GM13977 (cell line): ENCODE results near the gene GALNT15.

Experiments
- DNase-seq: peaks from one replicate; pipeline ENCODE4 v3.0.0; 2012; ENCODE audit warnings: low spot score
- in situ Hi-C: fragments of 300-500 bp; cut with MboI; formaldehyde crosslinking; loops from one replicate; pipeline ENCODE4 v1.12.0; 2022; ENCODE audit warnings: low sequenced_read_pairs, low pct_unique_long_range_greater_than_20kb, mixed read lengths, inconsistent platforms; ENCODE audit not compliant: unreplicated experiment
- TF ChIP-seq, protein P1 (sequence below): IDR thresholded peaks from 2 replicates; pipeline ENCODE4 v1.5.1; 2012; ENCODE audit warnings: mild to moderate bottlenecking, control low read depth; ENCODE audit not compliant: insufficient read depth; ENCODE audit errors: extremely low read depth, missing control alignments

Gene GALNT15

DNA sequence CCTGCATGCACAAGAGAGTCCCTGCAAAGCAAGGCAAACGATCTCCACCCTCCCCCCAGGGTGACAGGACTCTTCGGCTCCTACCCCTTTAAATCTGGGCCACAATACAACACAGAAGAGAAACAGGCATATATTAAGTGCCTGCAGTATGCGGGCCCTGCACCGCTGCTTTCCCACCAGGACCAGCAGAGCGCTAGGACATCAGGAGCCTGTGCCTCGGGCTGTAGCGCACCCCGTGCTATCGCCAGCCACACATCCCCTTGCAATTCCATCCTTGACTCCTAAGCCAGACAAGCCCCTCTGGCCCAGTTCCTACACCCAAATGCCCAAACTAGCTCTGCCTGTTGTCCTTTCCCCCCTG is 4.1 kb downstream of the GALNT15 start:
- in situ Hi-C loops = no loop called here
- DNase-seq = no peak
- TF ChIP-seq, protein P1, sequence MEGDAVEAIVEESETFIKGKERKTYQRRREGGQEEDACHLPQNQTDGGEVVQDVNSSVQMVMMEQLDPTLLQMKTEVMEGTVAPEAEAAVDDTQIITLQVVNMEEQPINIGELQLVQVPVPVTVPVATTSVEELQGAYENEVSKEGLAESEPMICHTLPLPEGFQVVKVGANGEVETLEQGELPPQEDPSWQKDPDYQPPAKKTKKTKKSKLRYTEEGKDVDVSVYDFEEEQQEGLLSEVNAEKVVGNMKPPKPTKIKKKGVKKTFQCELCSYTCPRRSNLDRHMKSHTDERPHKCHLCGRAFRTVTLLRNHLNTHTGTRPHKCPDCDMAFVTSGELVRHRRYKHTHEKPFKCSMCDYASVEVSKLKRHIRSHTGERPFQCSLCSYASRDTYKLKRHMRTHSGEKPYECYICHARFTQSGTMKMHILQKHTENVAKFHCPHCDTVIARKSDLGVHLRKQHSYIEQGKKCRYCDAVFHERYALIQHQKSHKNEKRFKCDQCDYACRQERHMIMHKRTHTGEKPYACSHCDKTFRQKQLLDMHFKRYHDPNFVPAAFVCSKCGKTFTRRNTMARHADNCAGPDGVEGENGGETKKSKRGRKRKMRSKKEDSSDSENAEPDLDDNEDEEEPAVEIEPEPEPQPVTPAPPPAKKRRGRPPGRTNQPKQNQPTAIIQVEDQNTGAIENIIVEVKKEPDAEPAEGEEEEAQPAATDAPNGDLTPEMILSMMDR = no peak

DNA sequence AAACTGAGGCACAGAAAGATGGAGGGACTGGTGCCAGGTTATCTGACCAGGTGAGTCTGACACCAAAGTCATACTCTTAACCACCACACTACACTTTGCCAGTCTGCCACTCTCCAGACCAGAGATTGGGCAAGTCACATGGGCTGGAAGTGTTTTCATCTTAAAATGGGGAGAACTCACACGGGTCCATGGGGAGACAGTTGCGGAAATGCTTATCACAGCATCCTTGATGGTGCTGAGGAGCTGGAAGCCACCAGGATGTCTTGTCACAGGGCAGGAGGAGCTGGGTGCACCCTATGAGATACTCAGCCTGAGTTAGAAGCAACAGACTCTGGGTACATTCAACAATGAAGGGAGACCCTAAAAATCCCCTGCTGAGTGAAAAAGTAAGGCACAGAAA is 4.8 kb downstream of the GALNT15 start:
- TF ChIP-seq, protein P1 = no peak
- in situ Hi-C loops = no loop called here
- DNase-seq = no peak

DNA sequence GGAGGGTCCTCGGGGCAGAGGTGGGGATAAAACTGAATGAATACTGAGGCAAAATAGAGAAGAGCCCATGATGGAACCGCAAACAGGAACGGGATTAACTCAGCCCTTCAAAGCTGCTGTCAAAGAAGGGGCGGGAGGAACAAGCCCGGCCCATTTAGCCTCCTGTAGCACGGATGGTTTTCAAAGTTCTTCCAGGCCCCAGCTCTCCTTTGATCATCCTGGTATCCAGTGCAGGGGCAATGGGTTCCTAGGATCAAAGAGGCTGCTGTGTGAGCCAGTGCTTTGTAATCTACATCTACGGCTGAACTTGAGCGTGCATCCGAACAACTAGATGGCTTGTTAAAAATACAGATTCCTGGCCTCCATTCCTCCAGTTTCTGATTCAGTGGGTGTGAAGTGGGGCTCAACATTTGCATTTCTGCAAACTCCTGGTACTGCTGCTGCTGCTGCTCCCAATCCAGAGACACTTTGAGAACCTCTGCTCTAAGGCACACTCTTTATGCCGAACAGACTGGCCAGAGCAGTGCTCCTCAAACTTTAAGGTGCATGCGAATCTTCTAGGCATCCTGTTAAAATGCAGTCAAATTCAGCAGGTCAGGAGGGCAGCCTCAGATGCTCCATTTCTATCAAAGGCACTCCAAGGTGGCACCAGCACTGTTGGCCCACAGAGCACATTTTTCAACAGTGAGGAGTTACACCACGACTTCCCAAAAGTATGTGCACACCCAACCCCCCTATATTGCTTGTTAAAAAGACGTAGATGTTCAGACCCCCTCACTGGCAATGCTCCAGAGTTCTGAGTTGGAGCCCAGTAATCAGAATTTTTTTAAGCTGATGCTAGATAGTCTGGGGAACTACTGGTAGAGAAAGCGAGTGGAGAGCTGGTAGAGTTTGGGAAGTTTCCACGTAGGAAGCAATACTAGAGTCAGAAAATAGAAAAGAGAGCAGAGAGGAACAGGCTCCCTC is 5.6 kb downstream of the GALNT15 start:
- TF ChIP-seq, protein P1 = no peak
- in situ Hi-C loops = no loop called here
- DNase-seq = no peak

DNA sequence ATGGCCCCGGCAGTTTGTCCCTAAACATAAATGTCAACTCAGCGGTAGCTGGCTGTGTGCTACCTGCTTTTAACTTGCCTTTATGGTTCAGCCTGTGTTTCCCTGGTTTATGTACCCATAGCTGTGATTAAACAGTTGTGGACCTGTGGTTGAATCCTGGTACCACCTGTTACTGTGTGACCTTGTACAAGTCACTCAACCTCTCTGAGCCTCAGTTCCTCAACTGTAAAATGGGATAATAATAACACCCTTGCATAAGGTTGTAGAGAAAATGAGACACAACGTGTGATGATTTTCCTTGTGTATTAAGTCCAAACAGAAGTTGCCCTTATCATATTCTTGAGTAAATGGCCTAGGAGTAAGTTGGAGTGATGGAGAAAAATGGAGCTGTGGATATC is 6.3 kb downstream of the GALNT15 start:
- in situ Hi-C loops = no loop called here
- no peak for DNase-seq
- TF ChIP-seq, protein P1 = no peak

DNA sequence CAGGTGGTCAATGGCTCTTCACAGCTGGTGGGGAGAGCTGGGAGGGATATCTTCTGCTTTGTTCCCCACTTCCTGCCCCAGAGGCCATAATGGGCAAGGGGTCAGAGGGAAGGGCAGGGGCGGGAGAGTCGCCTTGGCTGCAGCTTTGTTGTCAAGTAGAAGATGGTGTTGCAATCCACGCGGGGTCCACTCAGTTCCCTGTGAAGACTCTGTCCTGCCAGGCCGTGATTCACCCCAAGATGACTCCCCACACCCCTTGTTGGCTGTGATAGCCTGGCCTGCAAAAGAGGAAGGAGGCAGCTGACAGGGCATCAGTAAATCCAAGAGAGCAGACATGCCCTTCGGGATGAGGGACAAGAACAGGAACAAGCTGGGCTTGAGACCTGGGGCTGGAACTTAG is 6.9 kb downstream of the GALNT15 start:
- no peak for DNase-seq
- in situ Hi-C loops = no loop called here
- TF ChIP-seq, protein P1 = no peak

DNA sequence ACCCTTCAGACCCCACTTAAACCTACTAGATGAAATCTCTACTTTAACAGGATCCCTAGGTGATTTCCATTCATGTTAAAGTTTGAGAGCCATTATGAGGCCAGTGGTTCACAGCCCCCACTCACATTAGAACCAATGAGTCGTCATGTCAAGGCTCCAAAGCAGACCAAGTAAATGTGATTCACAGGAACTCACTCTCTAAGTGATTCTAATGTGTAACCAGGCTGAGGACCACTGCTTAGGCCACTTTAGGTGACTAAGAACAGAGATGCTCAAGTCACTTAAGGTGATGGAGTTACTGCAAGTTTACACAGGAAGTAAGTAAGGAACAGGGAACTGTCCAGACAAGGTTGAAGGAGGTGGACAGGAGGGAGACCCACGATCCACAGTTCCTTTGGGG is 7.7 kb downstream of the GALNT15 start:
- DNase-seq = no peak
- TF ChIP-seq, protein P1 = no peak
- in situ Hi-C loops = no loop called here
